Ectodermal cell (in vitro differentiated cells): ENCODE results near the gene YES1.
A peak's percentile ranks its signal among the peaks of the same experiment; 100 is the strongest.
"Not testable (repeated sequence)": the region's sequence is repeated elsewhere in the genome, so short reads cannot be mapped to it uniquely, and the experiment has no call there.

Source experiments
- H3K27ac ChIP-seq: 2 replicates; pipeline ENCODE4 v1.7.0; 2013; ENCODE audit warnings: mild to moderate bottlenecking, low read depth, low read length; ENCODE audit not compliant: insufficient read depth, poor library complexity, severe bottlenecking
- H3K27me3 ChIP-seq: 2 replicates; pipeline ENCODE4 v1.7.0; 2013; ENCODE audit warnings: mild to moderate bottlenecking, low read length; ENCODE audit not compliant: insufficient read depth, control insufficient read depth, poor library complexity, severe bottlenecking
- H3K36me3 ChIP-seq: one replicate; pipeline ENCODE4 v1.7.0; 2013; ENCODE audit warnings: low read length; ENCODE audit not compliant: control insufficient read depth, insufficient read depth
- H3K4me1 ChIP-seq: one replicate; pipeline ENCODE4 v1.7.0; 2013; ENCODE audit warnings: low read length; ENCODE audit not compliant: control insufficient read depth, insufficient read depth
- H3K4me3 ChIP-seq: 2 replicates; pipeline ENCODE4 v1.7.0; 2013; ENCODE audit warnings: low read depth, low read length, control low read depth; ENCODE audit not compliant: insufficient read depth
- H3K9me3 ChIP-seq: 2 replicates; pipeline ENCODE4 v1.7.0; 2013; ENCODE audit warnings: mild to moderate bottlenecking, low read length, moderate library complexity; ENCODE audit not compliant: control insufficient read depth
- WGBS, 2 experiments: methylation state at CpG; one replicate each; pipeline ENCODE4 v1.1.7; 2013; ENCODE audit warnings: missing lambda C conversion rate in 2 of 2; 5-methylcytosine and 5-hydroxymethylcytosine counted together

Gene YES1

DNA sequence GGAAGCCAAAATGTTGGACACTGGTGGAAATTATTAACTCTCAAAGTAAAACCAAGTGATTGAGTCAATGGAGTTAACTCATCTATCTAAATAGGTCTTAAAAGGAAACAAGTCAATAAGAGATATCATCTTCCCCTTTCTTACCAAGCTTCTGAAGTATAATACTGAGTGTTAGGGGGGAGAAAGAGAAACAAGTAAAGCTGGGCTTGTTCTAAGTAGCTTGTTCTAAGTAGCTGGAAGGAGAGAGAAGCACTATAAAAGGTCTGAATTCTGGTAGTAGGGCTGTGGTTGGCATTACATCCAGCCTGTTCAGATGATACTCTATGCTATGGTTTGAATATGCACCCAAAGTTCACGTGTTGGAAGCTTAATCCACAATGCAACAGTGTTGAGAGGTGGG is 26.8 kb downstream of the YES1 start:
- WGBS, 2 experiments, result 82 to 89% methylated on average over 1 of the region's 1 CpG

DNA sequence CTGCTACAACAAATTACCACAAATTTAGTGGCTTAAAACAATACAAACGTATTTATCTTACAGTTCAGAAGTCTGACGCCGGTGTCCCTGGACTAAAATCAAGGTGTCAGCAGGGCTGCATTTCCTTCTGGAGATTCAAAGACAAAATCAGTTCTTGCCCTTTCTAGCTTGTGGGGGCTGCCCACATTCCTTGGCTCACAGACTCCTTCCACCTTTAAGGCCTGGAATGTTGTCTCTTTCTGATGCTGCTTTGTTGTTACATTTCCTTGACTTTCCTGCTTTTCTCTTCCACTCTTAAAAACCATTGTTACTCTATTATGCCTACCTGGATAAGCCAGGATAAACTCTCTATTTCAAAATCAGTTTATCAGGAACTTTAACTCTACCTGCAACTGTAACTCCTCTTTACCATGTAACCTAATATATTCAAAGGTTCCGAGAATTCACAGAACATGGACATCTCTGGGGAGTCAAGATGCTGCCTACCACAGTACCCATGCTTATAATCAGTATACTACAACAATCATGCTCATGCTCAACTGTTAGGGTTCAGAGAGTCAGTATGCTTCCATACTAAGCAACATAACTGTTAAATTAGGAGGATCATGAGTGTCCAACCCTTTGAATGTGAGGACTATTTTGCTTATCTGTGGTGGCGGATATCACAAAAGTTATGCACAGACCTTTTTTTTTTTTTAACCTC is 27.4 kb downstream of the YES1 start:
- 79 to 81% methylated on average over 4 to 5 of the region's 5 CpGs for WGBS, 2 experiments
- H3K4me1 ChIP-seq, result no peaks in the 10 kb centered on the region

More for the DNA sequence above, 26.8 kb downstream of the YES1 start:
- H3K4me1 ChIP-seq, result no peaks in the 10 kb centered on the region
- no peaks in the 10 kb centered on the region for H3K27me3 ChIP-seq
- no peaks in the 10 kb centered on the region for H3K9me3 ChIP-seq
- no peaks in the 10 kb centered on the region for H3K36me3 ChIP-seq
- no peak overlapping the region for H3K4me3 ChIP-seq
- no peak overlapping the region for H3K27ac ChIP-seq

DNA sequence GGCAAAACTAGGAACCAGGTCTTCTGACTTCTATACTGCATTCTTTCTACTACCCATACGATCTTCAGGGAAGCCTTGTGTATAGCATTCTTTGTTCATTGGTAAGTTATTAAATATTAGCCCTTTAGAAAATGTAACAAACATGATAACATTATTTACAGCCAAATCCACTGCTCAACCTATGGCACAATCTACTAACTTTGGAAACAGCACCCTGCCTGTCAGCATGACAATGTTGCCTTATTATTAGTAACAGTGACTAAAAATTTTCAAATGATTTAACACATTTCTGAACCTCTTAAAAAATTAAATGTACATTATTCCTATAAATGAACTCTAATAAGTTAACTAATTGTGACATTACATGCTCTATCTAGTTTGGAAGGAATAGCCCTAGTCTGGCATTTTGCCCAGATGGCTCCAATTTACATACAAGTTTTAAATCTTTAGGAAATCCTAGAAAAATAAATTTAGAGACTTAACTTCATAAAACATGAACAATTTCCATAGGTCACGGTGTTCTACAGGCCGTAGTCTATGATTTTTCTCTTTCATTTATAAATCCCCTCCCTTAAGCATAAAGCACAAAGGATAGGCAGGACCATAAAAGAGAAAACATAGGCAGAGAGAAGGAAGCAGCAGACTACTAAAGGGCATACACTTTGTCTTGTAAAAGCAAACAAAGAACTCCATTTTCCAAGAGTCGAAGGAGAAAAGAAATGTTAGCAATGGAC is 33.7 kb downstream of the YES1 start:
- no peak overlapping the region for H3K27ac ChIP-seq
- no peaks in the 10 kb centered on the region for H3K9me3 ChIP-seq
- no peaks in the 10 kb centered on the region for H3K36me3 ChIP-seq
- no peaks in the 10 kb centered on the region for H3K27me3 ChIP-seq
- no peak overlapping the region for H3K4me3 ChIP-seq
- no peaks in the 10 kb centered on the region for H3K4me1 ChIP-seq
- 89 to 97% methylated on average over 3 to 4 of the region's 4 CpGs for WGBS, 2 experiments

More for the DNA sequence above, 27.4 kb downstream of the YES1 start:
- H3K27ac ChIP-seq, result no peak overlapping the region
- H3K27me3 ChIP-seq, result no peaks in the 10 kb centered on the region
- no peak overlapping the region for H3K4me3 ChIP-seq
- H3K36me3 ChIP-seq, result no peaks in the 10 kb centered on the region
- no peaks in the 10 kb centered on the region for H3K9me3 ChIP-seq

DNA sequence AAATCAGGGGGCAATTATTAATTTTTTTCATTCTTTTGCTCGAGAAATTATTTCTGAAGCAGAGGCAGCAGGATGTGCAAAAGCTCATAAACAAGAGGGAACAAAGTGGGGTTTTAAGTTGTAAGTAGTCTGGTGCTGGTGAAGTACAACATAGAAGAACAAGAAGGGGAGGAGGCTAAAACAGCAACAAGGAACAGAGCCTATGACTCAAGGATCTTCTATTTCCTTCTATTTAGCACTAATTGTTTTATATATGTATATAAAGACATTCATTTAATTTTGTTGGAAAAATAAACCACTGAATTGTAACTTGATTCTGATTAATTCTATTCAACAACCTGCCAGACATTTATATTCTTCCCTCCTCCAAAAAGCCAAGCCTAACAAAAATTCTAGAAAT is 35.0 kb downstream of the YES1 start:
- H3K4me3 ChIP-seq, result no peak overlapping the region
- WGBS, 2 experiments, result 86 to 100% methylated on average over 1 of the region's 1 CpG
- H3K9me3 ChIP-seq, result no peaks in the 10 kb centered on the region
- H3K4me1 ChIP-seq, result no peaks in the 10 kb centered on the region
- no peaks in the 10 kb centered on the region for H3K27me3 ChIP-seq
- no peaks in the 10 kb centered on the region for H3K36me3 ChIP-seq
- no peak overlapping the region for H3K27ac ChIP-seq

DNA sequence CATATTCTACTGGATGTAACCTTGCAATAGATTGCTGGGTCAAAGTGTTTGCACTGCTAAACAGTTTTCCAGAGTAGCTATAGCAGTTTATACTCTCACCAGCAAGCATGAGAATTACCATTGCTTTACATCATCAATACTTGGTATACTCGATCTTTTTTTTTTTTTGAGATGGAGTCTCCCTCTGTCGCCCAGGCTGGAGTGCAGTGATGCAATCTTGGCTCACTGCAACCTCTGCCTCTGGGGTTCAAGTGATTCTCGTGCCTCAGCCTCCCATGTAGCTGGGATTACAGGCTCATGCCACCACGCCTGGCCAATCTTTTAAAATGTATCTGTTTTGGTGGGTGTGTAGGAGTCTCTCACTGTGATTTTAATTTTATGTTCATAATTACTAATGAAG is 36.0 kb downstream of the YES1 start:
- H3K4me3 ChIP-seq, H3K27ac ChIP-seq, H3K4me1 ChIP-seq, H3K27me3 ChIP-seq, H3K9me3 ChIP-seq, H3K36me3 ChIP-seq: not testable (repeated sequence)
- WGBS, 2 experiments, result 87 to 93% methylated on average over 4 of the region's 4 CpGs

DNA sequence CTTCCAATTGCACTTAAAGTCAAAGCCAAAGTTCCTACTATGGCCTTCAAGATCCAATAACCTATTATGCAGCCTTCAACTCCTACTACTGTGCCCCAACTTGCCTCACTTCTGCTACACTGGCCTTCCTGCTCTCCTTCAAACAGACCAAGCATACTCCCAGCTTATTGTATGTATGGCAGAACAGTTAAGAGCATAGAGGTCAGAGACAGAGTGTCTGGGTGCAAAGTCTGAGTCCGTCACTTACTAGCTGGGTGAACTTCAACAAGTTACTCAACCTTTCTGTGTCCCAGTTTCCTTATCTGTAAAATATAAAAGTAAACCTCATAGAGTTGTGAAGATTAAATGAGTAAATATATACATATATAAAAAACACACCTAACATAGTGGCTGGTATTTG is 37.2 kb downstream of the YES1 start:
- H3K27ac ChIP-seq, result no peak overlapping the region
- H3K36me3 ChIP-seq, result no peaks in the 10 kb centered on the region
- WGBS, 2 experiments, result 100% methylated on average over 1 of the region's 1 CpG; no CpG with 5 or more reads in 1 of the 2 experiments
- H3K4me3 ChIP-seq, result no peak overlapping the region
- H3K4me1 ChIP-seq, result no peaks in the 10 kb centered on the region
- no peaks in the 10 kb centered on the region for H3K9me3 ChIP-seq
- no peaks in the 10 kb centered on the region for H3K27me3 ChIP-seq

DNA sequence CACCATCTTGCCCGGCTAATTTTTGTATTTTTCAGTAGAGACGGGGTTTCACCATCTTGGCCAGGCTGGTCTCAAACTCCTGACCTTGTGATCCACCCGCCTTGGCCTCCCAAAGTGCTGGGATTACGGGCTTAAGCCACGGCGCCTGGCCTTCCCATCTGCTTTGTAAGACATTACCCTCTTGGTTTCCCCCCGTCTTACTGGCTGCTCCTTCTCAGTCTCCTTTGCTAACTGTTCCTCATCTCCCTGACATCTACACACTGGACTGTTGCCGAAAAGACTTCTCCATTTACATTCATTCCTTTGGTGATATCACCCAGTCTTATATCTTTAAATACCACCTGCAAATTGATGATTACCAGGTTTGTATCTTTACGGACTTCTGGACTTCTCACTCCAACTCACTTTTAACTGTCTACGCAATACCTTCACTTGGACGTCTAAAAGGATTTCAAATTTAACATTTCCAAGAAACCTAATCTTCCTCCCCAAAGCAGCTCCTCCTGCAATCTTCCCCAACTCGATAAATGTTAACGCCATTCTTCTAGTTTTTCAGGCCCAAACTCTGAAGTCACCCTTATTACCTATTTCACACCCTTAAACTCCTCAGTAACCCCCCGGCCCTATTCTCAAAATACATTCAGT is 37.9 kb downstream of the YES1 start:
- Histone ChIP-seq H3K27ac (no peak overlapping the region), H3K36me3 (no peaks in the 10 kb centered on the region), H3K27me3 (no peaks in the 10 kb centered on the region), H3K4me3 (no peak overlapping the region), H3K9me3 (no peaks in the 10 kb centered on the region), H3K4me1 (no peaks in the 10 kb centered on the region)
- 93 to 95% methylated on average over 14 of the region's 14 CpGs for WGBS, 2 experiments

DNA sequence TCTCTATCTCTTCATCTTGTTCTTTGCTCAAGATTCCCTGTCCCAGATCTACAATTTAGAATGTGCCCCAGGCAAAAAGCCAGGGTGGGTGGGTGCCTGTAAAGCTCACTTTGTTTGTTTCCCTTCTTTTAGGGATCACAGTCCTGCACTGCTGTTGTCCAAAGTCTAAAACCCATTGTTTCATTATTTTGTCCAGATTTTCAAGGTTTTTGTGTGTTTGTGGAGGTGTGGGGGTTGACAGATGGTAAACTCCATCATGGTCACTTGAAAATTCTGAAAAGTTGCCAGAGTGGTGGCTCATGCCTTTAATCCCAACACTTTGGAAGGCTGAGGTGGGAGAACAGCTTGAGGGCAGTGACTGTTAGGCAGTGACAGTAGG is 41.5 kb downstream of the YES1 start:
- H3K36me3 ChIP-seq, result no peaks in the 10 kb centered on the region
- no peak overlapping the region for H3K4me3 ChIP-seq
- H3K27me3 ChIP-seq, result no peaks in the 10 kb centered on the region
- H3K4me1 ChIP-seq, result no peaks in the 10 kb centered on the region
- peak overlapping the region; percentile 27 for H3K27ac ChIP-seq
- H3K9me3 ChIP-seq, result no peaks in the 10 kb centered on the region

DNA sequence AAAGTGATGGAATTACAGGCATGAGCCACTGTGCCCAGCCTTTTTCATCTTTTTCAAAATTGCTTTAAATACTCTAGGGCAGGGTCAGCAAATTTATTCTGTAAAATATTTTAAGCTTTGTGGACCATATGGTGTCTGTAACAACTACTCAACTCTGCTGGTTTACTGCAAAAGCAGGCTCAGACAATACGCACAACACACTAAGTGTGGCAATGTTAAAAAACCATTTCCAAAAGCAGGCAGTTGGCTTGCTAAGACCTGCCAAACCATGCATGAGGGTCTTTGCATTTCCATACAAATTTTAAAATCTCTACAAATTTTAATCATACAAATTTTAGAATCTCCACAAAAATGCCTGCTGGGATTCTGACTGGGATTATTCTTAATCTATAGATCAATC is 44.1 kb downstream of the YES1 start:
- no peaks in the 10 kb centered on the region for H3K9me3 ChIP-seq
- WGBS, 2 experiments, result 93 to 98% methylated on average over 1 of the region's 1 CpG

DNA sequence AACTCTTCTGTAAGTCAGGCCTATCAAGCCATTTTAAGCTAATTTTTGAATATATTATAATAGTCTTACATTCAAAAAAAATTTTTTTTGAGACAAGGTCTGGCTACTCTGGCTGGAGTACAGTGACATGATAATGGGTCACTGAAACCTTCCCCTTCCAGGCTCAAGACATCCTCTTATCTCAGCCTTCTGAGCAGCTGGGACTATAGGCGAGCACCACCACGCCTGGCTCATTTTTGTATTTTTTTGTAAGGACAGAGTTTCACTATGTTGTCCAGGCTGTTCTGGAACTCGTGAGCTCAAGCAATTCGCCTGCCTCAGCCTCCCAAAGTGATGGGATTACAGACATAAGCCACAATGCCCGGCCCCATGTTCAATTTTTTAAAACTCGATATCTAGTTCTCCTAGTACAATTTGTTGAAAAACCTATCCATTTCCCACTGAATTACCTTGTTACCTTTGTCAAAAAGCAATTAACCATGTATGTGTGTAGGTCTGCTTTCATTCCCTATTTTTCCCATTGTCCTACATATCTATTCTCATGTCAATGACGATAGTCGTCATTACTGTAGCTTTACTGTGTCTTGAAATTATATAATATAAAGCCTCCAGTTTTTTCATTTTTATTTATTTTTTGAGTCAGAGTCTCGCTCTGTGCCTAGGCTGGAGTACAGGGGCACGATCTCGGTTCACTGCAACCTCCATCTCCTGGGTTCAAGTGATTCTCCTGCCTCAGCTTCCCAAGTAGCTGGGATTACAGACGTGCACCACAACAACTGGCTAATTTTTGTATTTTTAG is 44.8 kb downstream of the YES1 start:
- H3K4me1 ChIP-seq, result no peaks in the 10 kb centered on the region
- H3K27me3 ChIP-seq, result no peaks in the 10 kb centered on the region
- H3K36me3 ChIP-seq, result no peaks in the 10 kb centered on the region
- H3K9me3 ChIP-seq, result no peaks in the 10 kb centered on the region
- H3K4me3 ChIP-seq, result no peak overlapping the region
- 93 to 94% methylated on average over 10 of the region's 12 CpGs for WGBS, 2 experiments
- no peak overlapping the region for H3K27ac ChIP-seq

More for the DNA sequence above, 44.1 kb downstream of the YES1 start:
- Histone ChIP-seq H3K4me1 (no peaks in the 10 kb centered on the region), H3K27me3 (no peaks in the 10 kb centered on the region), H3K4me3 (no peak overlapping the region), H3K36me3 (no peaks in the 10 kb centered on the region), H3K27ac (no peak overlapping the region)
